IMR-90 (cell line): Measurements from ENCODE around the gene LMX1A. TPM values are rescaled to one million over a fixed set of nuclear protein-coding genes. Genes with fewer than 3 reads are reported as not detected.

Source experiments
- ATAC-seq: fragments of 200-7000 bp; cut with Tn5 transposase; 2 replicates; pipeline ENCODE4 v1.9.1; 2020; ENCODE audit warnings: low read depth, mild to moderate bottlenecking, moderate library complexity
- BruUV-seq: library from RNA; stranded (reverse); fragments of 400-500 nt; replicated peaks from 2 replicates; lab custom pipeline; 2021; lab: Mats Ljungman, UMichigan
- CTCF ChIA-PET: fragments of 300-600 bp; formaldehyde crosslinking; extraction: SDS; loops from one replicate; lab custom pipeline; 2021; ENCODE audit warnings: antibody characterized with exemption; lab: Yijun Ruan, JAX
- POLR2A ChIA-PET: fragments of 300-600 bp; sonication (Branson Sonifier 250); formaldehyde crosslinking; loops from one replicate; lab custom pipeline; 2022; ENCODE audit warnings: antibody characterized with exemption; ENCODE audit not compliant: unreplicated experiment; lab: Charles Lee
- DNase-seq: peaks from one replicate; pipeline ENCODE4 v3.0.0; 2013
- H2AFZ ChIP-seq: replicated peaks from 2 replicates; pipeline ENCODE3; 2013; ENCODE audit warnings: low read length, mild to moderate bottlenecking; ENCODE audit not compliant: poor library complexity
- H2AK5ac ChIP-seq: 2 replicates; pipeline ENCODE4 v1.6.1; 2013; ENCODE audit warnings: low read depth, low read length, inconsistent platforms
- H2AK9ac ChIP-seq: replicated peaks from 2 replicates; pipeline ENCODE3; 2013; ENCODE audit warnings: mild to moderate bottlenecking, low read depth, low read length, moderate library complexity; ENCODE audit not compliant: poor library complexity
- H2BK120ac ChIP-seq: 2 replicates; pipeline ENCODE4 v1.6.1; 2013; ENCODE audit warnings: low read depth, low read length, inconsistent platforms
- H2BK15ac ChIP-seq: 3 replicates; pipeline ENCODE4 v1.6.1; 2013; ENCODE audit warnings: low read depth, low read length, inconsistent platforms
- H2BK20ac ChIP-seq: 2 replicates; pipeline ENCODE4 v1.6.1; 2013; ENCODE audit warnings: low read depth, mild to moderate bottlenecking, inconsistent platforms, low read length, moderate library complexity
- H2BK5ac ChIP-seq: 2 replicates; pipeline ENCODE4 v1.6.1; 2013; ENCODE audit warnings: mild to moderate bottlenecking, low read depth, low read length, inconsistent platforms; ENCODE audit not compliant: poor library complexity, severe bottlenecking
- H3K14ac ChIP-seq: replicated peaks from 2 replicates; pipeline ENCODE4 v1.6.1; 2013; ENCODE audit warnings: low read depth, low read length, inconsistent platforms
- H3K18ac ChIP-seq: 2 replicates; pipeline ENCODE4 v1.6.1; 2013; ENCODE audit warnings: low read depth, low read length, control low read depth
- H3K23ac ChIP-seq: 2 replicates; pipeline ENCODE4 v1.6.1; 2013; ENCODE audit warnings: low read depth, low read length, inconsistent platforms
- H3K27ac ChIP-seq: 2 replicates; pipeline ENCODE4 v1.5.1; 2013; ENCODE audit warnings: mild to moderate bottlenecking, control low read depth, low read length; ENCODE audit not compliant: insufficient read depth
- H3K27me3 ChIP-seq: 2 replicates; pipeline ENCODE4 v1.6.1; 2013; ENCODE audit warnings: low read length; ENCODE audit not compliant: control insufficient read depth, insufficient read depth
- H3K36me3 ChIP-seq: 2 replicates; pipeline ENCODE4 v1.6.1; 2013; ENCODE audit warnings: low read length, mixed read lengths; ENCODE audit not compliant: control insufficient read depth, insufficient read depth
- H3K4ac ChIP-seq: 2 replicates; pipeline ENCODE4 v1.6.1; 2013; ENCODE audit warnings: low read depth, low read length, inconsistent platforms
- H3K4me1 ChIP-seq: 2 replicates; pipeline ENCODE4 v1.6.1; 2013; ENCODE audit warnings: low read length, mixed read lengths; ENCODE audit not compliant: control insufficient read depth, insufficient read depth
- H3K4me2 ChIP-seq: 2 replicates; pipeline ENCODE4 v1.6.1; 2013; ENCODE audit warnings: low read depth, mild to moderate bottlenecking, control low read depth, low read length, moderate library complexity
- H3K4me3 ChIP-seq: 2 replicates; pipeline ENCODE4 v1.5.1; 2013; ENCODE audit warnings: low read depth, mild to moderate bottlenecking, control low read depth, low read length, moderate library complexity; ENCODE audit not compliant: insufficient read depth
- H3K56ac ChIP-seq: 2 replicates; pipeline ENCODE4 v1.6.1; 2013; ENCODE audit warnings: low read length, inconsistent platforms; ENCODE audit not compliant: insufficient read depth; ENCODE audit errors: extremely low read depth
- H3K79me1 ChIP-seq, 2 experiments: 2 replicates each; pipeline ENCODE4 v1.6.1; 2013; ENCODE audit warnings: low read length in 2 of 2, inconsistent platforms in 1 of 2, low read depth in 1 of 2
- H3K9ac ChIP-seq: 2 replicates; pipeline ENCODE4 v1.6.1; 2013; ENCODE audit warnings: low read depth, low read length, control low read depth
- H3K9me1 ChIP-seq: 2 replicates; pipeline ENCODE4 v1.6.1; 2013; ENCODE audit warnings: low read length, inconsistent platforms; ENCODE audit not compliant: insufficient read depth
- H3K9me3 ChIP-seq: 2 replicates; pipeline ENCODE4 v1.6.1; 2013; ENCODE audit warnings: low read length; ENCODE audit not compliant: control insufficient read depth, insufficient read depth
- H4K20me1 ChIP-seq: 2 replicates; pipeline ENCODE4 v1.6.1; 2013; ENCODE audit warnings: low read length, inconsistent platforms; ENCODE audit not compliant: insufficient read depth
- H4K5ac ChIP-seq: 2 replicates; pipeline ENCODE4 v1.6.1; 2013; ENCODE audit warnings: mild to moderate bottlenecking, low read depth, low read length, control low read depth
- H4K8ac ChIP-seq, 2 experiments: 2 replicates each; pipeline ENCODE4 v1.6.1; 2013; ENCODE audit warnings: low read depth in 2 of 2, low read length in 2 of 2, control low read depth in 1 of 2, inconsistent platforms in 1 of 2
- H4K91ac ChIP-seq: 2 replicates; pipeline ENCODE4 v1.6.1; 2013; ENCODE audit warnings: low read depth, low read length, inconsistent platforms; ENCODE audit not compliant: insufficient read depth
- CHD1 ChIP-seq: IDR thresholded peaks from 2 replicates; pipeline ENCODE4 v1.6.1; 2012; ENCODE audit warnings: low read depth, low read length, improper control_type of control experiment
- ELK1 ChIP-seq: fragments of 150-350 bp; IDR thresholded peaks from 2 replicates; pipeline ENCODE4 v1.6.1; 2016; ENCODE audit warnings: low read depth, mild to moderate bottlenecking, low read length, moderate library complexity, borderline replicate concordance
- FOS ChIP-seq: fragments of 150-350 bp; IDR thresholded peaks from 2 replicates; pipeline ENCODE4 v1.6.1; 2016; ENCODE audit warnings: low read depth, low read length
- MAZ ChIP-seq: IDR thresholded peaks from 2 replicates; pipeline ENCODE4 v1.6.1; 2012; ENCODE audit warnings: low read depth, mild to moderate bottlenecking, low read length, improper control_type of control experiment, moderate library complexity, borderline replicate concordance
- RAD21 ChIP-seq: IDR thresholded peaks from 2 replicates; pipeline ENCODE4 v1.6.1; 2012; ENCODE audit warnings: low read length, improper control_type of control experiment
- RCOR1 ChIP-seq: IDR thresholded peaks from 2 replicates; pipeline ENCODE4 v1.6.1; 2012; ENCODE audit warnings: mild to moderate bottlenecking, low read length, improper control_type of control experiment; ENCODE audit not compliant: insufficient replicate concordance
- SMC3 ChIP-seq: fragments of 150-350 bp; IDR thresholded peaks from 2 replicates; pipeline ENCODE4 v1.6.1; 2016; ENCODE audit warnings: low read depth, mild to moderate bottlenecking, antibody characterized with exemption, low read length, moderate library complexity
- WGBS, 2 experiments: methylation state at CpG; one replicate each; pipeline versions ENCODE4 v1.1.5 to v1.1.7; 2013; ENCODE audit warnings: missing lambda C conversion rate in 2 of 2; ENCODE audit not compliant: insufficient read length in 1 of 2; ENCODE audit errors: extremely low coverage in 2 of 2; 5-methylcytosine and 5-hydroxymethylcytosine counted together
- dilution Hi-C: fragments of 300-500 bp; cut with HindIII; formaldehyde crosslinking; loops from one replicate; pipeline ENCODE4 v1.14.3; 2018; ENCODE audit warnings: low sequenced_read_pairs; ENCODE audit not compliant: unreplicated experiment
- in situ Hi-C: fragments of 300-500 bp; cut with MboI; formaldehyde crosslinking; loops from 3 replicates; pipeline ENCODE4 v1.14.3; 2019; ENCODE audit warnings: low sequenced_read_pairs, inconsistent platforms, mixed read lengths
- intact Hi-C: fragments of 100-400 bp; cut with micrococcal nuclease; formaldehyde crosslinking; loops from 2 replicates; pipeline ENCODE4 v1.10.0; 2022
- polyA plus RNA-seq, 3 experiments: library from polyadenylated mRNA; depleted of rRNA; stranded (reverse); fragments of >200 nt; gene quantifications; 2 replicates each; pipeline ENCODE4 v1.2.3, GENCODE V29; 2012; ENCODE audit warnings: low replicate concordance in 1 of 3
- total RNA-seq: library from RNA; depleted of rRNA; stranded (reverse); fragments of >200 nt; gene quantifications from 2 replicates; pipeline ENCODE4 v1.2.3, GENCODE V29; 2012

Gene LMX1A
- total and polyA plus RNA-seq, 2 of the 4 experiments (the other 2 are of a cell fraction) = not detected

- Histone ChIP-seq H3K9ac (no peak overlapping the region), H3K9me1 (no peaks in the 10 kb centered on the region), H3K4me1 (no peaks in the 10 kb centered on the region), H2AK9ac (no peak overlapping the region), H3K27me3 (peaks cover 16% of the 10 kb centered on the region), H2BK15ac (no peak overlapping the region), H3K4me2 (peak overlapping the region; percentile 40; the same call in 1 of the 2 replicates), H2BK120ac (no peak overlapping the region), H3K23ac (no peak overlapping the region), H4K91ac (no peak overlapping the region), H3K4ac (no peak overlapping the region), H2AFZ (no peak overlapping the region), H2BK5ac (no peak overlapping the region), H3K9me3 (no peaks in the 10 kb centered on the region), H4K8ac (no peak overlapping the region), H2BK20ac (no peak overlapping the region), H3K79me1 (no peaks in the 10 kb centered on the region), H3K14ac (no peak overlapping the region), H4K20me1 (no peaks in the 10 kb centered on the region), H3K18ac (no peak overlapping the region), H2AK5ac (no peak overlapping the region), H3K56ac (no peak overlapping the region), H4K5ac (no peak overlapping the region), H3K4me3 (no peak overlapping the region), H3K27ac (no peak overlapping the region), H3K36me3 (no peaks in the 10 kb centered on the region)
- CTCF ChIA-PET = interaction anchor here (0.6 kb wide), 1 partner anchor 400 kb away, joined by 3 read pairs; no protein-coding TSS in a partner anchor
- DNase-seq = no peak
- dilution Hi-C loops (no loop called here), intact Hi-C loops (no loop called here), in situ Hi-C loops (no loop called here)
- no TSS peak for BruUV-seq
- WGBS, 2 experiments = 0% methylated on average over 6 of the region's 33 CpGs; no CpG with 5 or more reads in 1 of the 2 experiments
- TF ChIP-seq MAZ = no peak
- no peak for TF ChIP-seq RAD21
- no peak for TF ChIP-seq RCOR1
- no peak for TF ChIP-seq SMC3
- TF ChIP-seq FOS = no peak
- no peak for TF ChIP-seq ELK1
- no peak for TF ChIP-seq CHD1
- ATAC-seq = no peak
- POLR2A ChIA-PET = no interaction called here
Measured at GRCh38 chr1:165235777-165236291, 120.7 kb downstream of the LMX1A start.
